GM12801 (cell line): ENCODE measurements around the gene NAA16.

Experiments
- CTCF ChIP-seq: IDR thresholded peaks from one replicate; pipeline ENCODE4 v1.5.1; 2011; ENCODE audit warnings: control low read depth; ENCODE audit not compliant: insufficient read length; ENCODE audit errors: extremely low read depth

NAA16 gene

GRCh38 chr13:41370736-41371135, 59.7 kb downstream of the NAA16 start:
- TF ChIP-seq CTCF = no peak

GRCh38 chr13:41377446-41377845, 66.4 kb downstream of the NAA16 start:
- TF ChIP-seq CTCF = no peak

- no peak for TF ChIP-seq CTCF
Measured at GRCh38 chr13:41382431-41382830, 71.4 kb downstream of the NAA16 start.

GRCh38 chr13:41383386-41383785, 72.3 kb downstream of the NAA16 start:
- no peak for TF ChIP-seq CTCF

GRCh38 chr13:41384749-41385503, 73.9 kb downstream of the NAA16 start:
- TF ChIP-seq CTCF = no peak

- TF ChIP-seq CTCF = no peak
Measured at GRCh38 chr13:41386211-41386610, 75.1 kb downstream of the NAA16 start.

- no peak for TF ChIP-seq CTCF
Measured at GRCh38 chr13:41387576-41387975, 76.5 kb downstream of the NAA16 start.
